Measurements from ENCODE around the gene ZFR.

The ZFR gene

DNA sequence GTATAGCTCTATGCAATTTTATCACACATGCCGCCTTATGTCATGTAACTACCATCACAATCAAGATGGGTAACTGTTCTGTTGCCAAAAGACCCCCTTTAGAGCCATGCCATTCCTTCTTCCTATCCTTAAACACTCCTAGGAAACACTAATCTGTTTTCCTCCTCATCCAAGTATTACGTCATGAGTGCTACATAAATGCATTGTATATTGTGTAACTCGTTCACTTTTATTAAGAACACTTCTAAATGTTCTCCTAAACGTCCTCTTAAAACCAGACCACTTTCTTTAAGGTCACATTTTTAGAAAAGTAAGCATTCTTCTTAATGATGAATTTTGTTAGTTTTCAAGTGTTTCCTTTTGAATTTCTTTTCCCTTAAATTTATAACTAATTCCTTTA, 82.0 kb downstream of the ZFR start:
- Histone ChIP-seq H3K9me3 (ENCODE audit: severe bottlenecking) (no peaks in the 10 kb centered on the region), H3K27ac (no peak overlapping the region), H3K27me3 (ENCODE audit: insufficient read depth, low read depth, severe bottlenecking) (no peaks in the 10 kb centered on the region), H3K36me3 (peaks cover 60% of the 10 kb centered on the region), H3K4me3 (ENCODE audit: low read depth, low read length) (no peak overlapping the region)
- TF ChIP-seq, protein P1, sequence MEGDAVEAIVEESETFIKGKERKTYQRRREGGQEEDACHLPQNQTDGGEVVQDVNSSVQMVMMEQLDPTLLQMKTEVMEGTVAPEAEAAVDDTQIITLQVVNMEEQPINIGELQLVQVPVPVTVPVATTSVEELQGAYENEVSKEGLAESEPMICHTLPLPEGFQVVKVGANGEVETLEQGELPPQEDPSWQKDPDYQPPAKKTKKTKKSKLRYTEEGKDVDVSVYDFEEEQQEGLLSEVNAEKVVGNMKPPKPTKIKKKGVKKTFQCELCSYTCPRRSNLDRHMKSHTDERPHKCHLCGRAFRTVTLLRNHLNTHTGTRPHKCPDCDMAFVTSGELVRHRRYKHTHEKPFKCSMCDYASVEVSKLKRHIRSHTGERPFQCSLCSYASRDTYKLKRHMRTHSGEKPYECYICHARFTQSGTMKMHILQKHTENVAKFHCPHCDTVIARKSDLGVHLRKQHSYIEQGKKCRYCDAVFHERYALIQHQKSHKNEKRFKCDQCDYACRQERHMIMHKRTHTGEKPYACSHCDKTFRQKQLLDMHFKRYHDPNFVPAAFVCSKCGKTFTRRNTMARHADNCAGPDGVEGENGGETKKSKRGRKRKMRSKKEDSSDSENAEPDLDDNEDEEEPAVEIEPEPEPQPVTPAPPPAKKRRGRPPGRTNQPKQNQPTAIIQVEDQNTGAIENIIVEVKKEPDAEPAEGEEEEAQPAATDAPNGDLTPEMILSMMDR (IDR thresholded peaks at IDR 0.05; ENCODE audit: low read depth, low read length): no peak
- DNase-seq: no peak

DNA sequence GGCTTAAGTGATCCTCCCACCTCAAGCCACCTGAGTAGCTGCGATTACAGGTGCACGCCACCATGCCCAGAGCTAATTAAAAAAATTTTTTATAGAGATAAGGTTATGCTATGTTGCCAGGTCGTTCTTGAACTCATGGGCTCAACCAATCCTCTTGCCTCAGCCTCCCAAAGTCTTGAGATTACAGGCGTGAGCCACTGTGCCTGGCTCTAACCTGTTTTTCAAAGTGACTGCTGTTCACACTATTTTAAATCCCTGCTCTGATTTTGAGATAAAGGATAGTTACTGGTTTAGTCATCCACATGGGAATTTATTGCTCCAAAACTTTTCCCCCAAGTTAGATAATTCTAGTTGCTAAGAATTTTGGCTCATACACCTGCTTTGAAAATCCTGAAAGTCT, 83.6 kb downstream of the ZFR start:
- H3K27me3 ChIP-seq (ENCODE audit: insufficient read depth, low read depth, severe bottlenecking): no peaks in the 10 kb centered on the region
- H3K4me3 ChIP-seq (ENCODE audit: low read depth, low read length): no peak overlapping the region
- TF ChIP-seq, protein P1 (IDR thresholded peaks at IDR 0.05; ENCODE audit: low read depth, low read length): no peak
- no peaks in the 10 kb centered on the region for H3K9me3 ChIP-seq (ENCODE audit: severe bottlenecking)
- DNase-seq: no peak
- peaks cover 64% of the 10 kb centered on the region for H3K36me3 ChIP-seq
- no peak overlapping the region for H3K27ac ChIP-seq

DNA sequence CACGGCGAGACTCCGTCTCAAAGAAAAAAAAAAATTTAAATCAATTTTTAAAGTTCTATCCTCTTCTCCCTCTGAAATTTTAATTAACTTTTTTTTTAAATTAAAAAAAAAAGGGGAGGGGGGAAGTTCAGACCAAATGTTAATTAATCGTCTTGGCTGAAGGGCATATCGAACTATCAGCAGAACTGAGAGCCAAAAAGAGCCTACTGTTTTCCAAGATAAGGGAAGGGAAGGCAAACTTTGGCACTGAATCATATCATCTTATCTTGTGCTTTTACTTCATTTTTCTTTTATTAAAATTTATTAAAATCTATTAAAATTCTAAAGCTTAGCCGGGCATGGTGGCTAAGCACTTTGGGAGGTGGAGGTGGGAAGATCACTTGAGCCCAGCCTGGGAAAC, 85.9 kb downstream of the ZFR start:
- Histone ChIP-seq H3K27ac (no peak overlapping the region), H3K36me3 (peaks cover 60% of the 10 kb centered on the region)
- TF ChIP-seq, protein P1 (IDR thresholded peaks at IDR 0.05; ENCODE audit: low read depth, low read length): no peak

DNA sequence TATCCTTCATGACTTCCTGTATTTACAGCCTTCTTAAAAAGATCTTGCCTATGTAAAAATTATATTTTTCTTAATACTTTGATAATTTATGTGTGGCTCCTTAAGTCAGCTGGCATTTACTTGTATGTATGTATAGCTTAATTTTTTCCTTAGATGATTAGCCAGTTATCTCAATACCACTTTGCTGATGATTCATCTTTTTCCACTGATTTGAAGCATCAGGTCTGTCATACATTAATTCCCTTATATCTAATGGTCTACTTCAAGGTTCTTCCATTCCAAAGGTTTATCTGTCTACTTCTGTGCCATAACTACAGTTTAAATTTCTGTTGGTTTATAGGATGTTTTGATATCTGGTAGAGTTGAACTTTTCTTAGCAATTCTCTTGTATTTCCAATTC, 86.9 kb downstream of the ZFR start:
- DNase-seq: no peak
- TF ChIP-seq, protein P1 (IDR thresholded peaks at IDR 0.05; ENCODE audit: low read depth, low read length): no peak
- Histone ChIP-seq H3K9me3 (ENCODE audit: severe bottlenecking) (no peaks in the 10 kb centered on the region), H3K36me3 (peaks cover 51% of the 10 kb centered on the region), H3K4me3 (ENCODE audit: low read depth, low read length) (no peak overlapping the region), H3K27me3 (ENCODE audit: insufficient read depth, low read depth, severe bottlenecking) (no peaks in the 10 kb centered on the region), H3K27ac (no peak overlapping the region)

More for the DNA sequence above, 85.9 kb downstream of the ZFR start:
- H3K27me3 ChIP-seq (ENCODE audit: insufficient read depth, low read depth, severe bottlenecking): no peaks in the 10 kb centered on the region
- no peaks in the 10 kb centered on the region for H3K9me3 ChIP-seq (ENCODE audit: severe bottlenecking)
- DNase-seq: no peak
- H3K4me3 ChIP-seq (ENCODE audit: low read depth, low read length): no peak overlapping the region

DNA sequence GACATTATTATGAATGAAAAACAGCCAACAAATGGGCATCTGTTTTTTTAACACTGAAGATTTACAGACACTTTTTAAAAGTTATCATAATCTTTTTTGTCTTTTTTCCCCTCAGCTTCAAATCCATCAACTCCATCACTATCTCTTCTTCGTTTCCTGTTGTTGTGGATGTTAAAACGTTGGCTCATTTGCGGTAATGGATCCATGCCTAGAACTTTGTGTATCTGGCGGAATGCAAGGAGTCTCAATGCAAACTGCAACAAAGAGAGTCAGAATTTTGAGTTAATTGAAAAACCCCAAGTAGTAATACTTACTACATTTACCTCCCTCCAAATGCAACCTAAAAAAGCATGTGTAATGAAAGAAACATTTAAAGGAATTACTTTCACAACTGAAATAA, 88.9 kb downstream of the ZFR start:
- TF ChIP-seq, protein P1 (IDR thresholded peaks at IDR 0.05; ENCODE audit: low read depth, low read length): no peak
- Histone ChIP-seq H3K4me3 (ENCODE audit: low read depth, low read length) (no peak overlapping the region), H3K36me3 (peaks cover 37% of the 10 kb centered on the region), H3K27ac (no peak overlapping the region), H3K27me3 (ENCODE audit: insufficient read depth, low read depth, severe bottlenecking) (no peaks in the 10 kb centered on the region), H3K9me3 (ENCODE audit: severe bottlenecking) (no peaks in the 10 kb centered on the region)
- DNase-seq: no peak

DNA sequence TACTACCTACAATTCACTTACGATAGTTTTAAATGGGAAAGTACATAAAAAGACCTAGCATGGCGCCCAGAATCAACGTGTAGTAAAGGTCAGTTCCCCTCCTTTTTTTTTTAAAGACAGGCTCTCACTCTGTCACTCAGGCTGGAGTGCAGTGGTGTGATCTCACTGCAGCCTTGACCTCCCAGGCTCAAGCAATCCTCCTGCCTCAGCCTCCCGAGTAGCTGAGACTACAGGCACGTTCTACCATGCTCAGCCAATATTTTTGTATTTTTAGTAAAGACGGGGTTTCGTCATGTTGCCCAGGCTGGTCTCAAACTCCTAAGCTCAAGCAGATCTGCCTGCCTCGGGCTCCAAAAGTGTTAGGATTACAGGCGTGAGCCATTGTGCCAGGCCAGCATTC, 91.1 kb downstream of the ZFR start:
- Histone ChIP-seq H3K36me3 (peaks cover 23% of the 10 kb centered on the region), H3K27ac (no peak overlapping the region), H3K4me3 (ENCODE audit: low read depth, low read length) (no peak overlapping the region), H3K27me3 (ENCODE audit: insufficient read depth, low read depth, severe bottlenecking) (no peaks in the 10 kb centered on the region), H3K9me3 (ENCODE audit: severe bottlenecking) (no peaks in the 10 kb centered on the region)
- no peak for DNase-seq
- TF ChIP-seq, protein P1 (IDR thresholded peaks at IDR 0.05; ENCODE audit: low read depth, low read length): no peak

All from WERI-Rb-1 (cell line).